ENCODE results near the gene MAS1.

DNA sequence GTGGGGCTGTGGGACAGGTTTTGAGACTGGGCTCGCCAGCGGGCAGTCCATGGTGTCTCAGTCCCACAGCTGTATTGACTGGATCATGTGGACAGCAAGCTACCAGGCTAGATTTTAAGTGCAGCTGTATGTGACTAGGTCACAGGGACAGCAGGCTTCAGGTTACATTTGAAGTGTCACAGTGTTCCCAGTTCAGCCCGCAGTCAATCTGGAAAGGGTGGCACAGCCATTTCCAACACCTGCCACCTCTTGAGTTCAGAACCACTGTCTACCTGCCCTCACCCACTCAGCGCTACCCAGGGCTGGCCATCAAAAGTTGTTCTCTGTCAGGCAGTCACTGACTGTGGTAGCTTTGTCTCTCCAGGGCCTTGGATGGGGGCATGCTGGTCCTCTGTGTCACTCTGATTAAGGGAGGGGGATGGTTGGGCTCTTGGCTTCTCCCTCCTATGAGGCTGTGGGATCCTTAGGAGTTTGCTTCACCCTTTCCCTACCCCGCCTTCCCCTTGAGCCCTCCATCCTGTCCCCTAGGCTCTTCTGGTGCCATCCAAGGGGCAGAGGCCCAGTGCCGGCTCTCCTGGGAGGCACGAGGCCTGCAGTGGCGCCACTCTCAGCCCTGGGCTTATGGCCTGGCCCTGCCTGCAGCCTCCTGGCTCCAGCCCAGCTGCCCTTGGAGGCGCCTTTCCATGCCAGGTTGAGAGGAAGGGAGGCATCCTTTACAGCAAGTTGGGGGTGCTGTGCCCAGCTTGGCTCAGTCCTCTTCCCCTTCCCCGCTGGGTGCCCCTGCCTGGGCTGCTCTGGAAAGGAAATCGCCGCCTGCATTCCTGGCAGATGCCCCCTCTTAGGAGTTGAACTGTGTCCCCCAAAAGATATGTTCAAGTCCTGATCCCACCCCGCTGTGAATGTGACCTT is 45.8 kb upstream of the MAS1 start:
- TF ChIP-seq, protein P1, sequence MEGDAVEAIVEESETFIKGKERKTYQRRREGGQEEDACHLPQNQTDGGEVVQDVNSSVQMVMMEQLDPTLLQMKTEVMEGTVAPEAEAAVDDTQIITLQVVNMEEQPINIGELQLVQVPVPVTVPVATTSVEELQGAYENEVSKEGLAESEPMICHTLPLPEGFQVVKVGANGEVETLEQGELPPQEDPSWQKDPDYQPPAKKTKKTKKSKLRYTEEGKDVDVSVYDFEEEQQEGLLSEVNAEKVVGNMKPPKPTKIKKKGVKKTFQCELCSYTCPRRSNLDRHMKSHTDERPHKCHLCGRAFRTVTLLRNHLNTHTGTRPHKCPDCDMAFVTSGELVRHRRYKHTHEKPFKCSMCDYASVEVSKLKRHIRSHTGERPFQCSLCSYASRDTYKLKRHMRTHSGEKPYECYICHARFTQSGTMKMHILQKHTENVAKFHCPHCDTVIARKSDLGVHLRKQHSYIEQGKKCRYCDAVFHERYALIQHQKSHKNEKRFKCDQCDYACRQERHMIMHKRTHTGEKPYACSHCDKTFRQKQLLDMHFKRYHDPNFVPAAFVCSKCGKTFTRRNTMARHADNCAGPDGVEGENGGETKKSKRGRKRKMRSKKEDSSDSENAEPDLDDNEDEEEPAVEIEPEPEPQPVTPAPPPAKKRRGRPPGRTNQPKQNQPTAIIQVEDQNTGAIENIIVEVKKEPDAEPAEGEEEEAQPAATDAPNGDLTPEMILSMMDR (IDR thresholded peaks at IDR 0.05) = no peak
- TF ChIP-seq POLR2AphosphoS5 (IDR thresholded peaks at IDR 0.05) (no peak), EP300 (IDR thresholded peaks at IDR 0.05) (no peak)
